HK-2 (cell line): ENCODE data around the gene SUPT4H1.

Source experiments
- DNase-seq: peaks from one replicate; pipeline ENCODE4 v3.0.0-alpha.2; 2018; ENCODE audit not compliant: unreplicated experiment

SUPT4H1 gene

DNA sequence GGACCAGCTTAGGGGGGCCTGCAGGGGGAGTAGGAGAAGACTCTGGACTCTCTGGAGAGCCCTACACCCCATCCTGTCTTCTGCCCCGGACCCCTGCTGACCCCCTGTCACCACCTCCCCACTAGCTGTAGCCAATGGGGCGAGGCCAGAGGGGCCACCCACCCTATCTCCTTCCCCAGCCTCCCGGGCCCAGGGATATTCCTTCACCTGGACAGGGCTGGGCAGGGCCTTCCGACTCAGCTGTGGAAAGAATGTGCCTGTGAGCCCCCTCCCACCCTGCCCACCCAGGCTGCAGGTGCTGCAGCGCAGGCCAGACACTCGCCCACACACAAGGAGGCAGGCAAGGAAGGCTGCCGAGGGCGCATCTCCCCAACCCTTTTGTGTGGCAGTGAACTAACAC, 46.4 kb downstream of the SUPT4H1 start:
- DNase-seq = no peak

- DNase-seq = no peak
Measured at GRCh38 chr17:58304750-58305486, 47.1 kb downstream of the SUPT4H1 start.

DNA sequence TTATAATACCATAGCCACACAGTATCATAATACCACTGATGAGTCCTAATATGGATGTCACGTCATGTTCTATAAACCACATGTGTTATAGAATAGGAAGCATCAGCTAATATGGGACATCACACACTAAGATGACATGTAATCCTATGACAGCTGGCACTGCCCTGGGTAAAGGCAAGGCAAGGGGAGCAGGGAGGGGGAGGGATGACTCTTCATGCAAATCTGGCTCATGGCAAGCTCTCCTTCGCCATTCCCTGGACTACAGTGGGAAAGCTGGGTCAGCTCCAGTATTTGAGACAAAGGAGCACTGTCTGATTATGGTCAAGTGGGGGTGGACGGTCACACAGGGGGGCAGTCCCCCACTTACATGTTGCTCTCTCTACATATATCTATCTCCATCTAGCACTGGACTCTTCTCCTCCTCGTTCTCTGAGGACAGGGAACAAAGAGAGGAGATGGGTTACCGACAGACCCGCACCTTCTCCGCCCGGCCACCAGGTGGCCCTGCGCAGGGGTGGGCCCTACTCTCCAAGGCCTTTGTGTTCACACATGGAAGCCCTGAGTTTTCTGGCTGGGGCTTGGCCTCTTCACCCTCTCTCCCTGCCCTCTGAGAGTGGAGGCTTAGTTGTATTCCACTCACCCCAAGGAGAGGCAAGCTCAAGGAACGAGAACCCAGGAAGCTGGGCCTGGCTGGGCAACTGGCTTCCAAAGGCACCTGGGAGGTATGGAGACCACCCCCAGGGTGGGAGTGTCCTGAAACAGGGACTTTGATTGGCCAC, 47.8 kb downstream of the SUPT4H1 start:
- DNase-seq = peak; percentile 61

DNA sequence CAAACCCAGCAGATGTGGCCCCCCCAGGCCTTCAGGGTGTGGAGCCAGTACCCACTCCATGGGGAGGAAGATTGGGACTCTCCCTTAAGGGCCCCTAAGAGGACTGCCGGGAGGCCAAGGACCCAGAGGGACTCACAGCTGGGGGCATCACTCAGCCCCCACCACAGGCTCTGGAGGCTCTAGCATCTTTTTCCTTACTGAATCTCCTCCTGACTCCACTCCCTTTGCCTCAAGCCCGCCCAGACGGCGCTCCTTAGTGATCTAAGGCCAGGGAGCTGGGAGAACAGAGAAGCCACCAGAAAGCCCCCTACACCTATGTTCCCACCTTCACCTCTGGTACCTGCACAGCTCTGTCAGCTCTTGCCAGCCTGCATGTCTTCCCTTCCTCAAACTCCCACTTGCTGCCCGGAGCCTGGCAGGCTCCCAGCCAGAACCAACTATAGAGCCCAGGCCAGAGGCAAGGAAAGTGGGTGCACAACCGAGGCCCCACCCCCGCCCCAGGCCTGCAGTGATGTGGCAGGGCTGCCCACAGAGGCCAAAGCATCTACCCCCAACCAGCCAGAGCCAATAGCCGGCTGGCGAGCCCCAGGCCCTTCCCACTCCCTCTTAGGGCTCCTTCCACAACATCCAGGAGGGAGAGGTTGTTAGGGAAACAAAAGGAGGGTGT, 48.9 kb downstream of the SUPT4H1 start:
- no peak for DNase-seq

DNA sequence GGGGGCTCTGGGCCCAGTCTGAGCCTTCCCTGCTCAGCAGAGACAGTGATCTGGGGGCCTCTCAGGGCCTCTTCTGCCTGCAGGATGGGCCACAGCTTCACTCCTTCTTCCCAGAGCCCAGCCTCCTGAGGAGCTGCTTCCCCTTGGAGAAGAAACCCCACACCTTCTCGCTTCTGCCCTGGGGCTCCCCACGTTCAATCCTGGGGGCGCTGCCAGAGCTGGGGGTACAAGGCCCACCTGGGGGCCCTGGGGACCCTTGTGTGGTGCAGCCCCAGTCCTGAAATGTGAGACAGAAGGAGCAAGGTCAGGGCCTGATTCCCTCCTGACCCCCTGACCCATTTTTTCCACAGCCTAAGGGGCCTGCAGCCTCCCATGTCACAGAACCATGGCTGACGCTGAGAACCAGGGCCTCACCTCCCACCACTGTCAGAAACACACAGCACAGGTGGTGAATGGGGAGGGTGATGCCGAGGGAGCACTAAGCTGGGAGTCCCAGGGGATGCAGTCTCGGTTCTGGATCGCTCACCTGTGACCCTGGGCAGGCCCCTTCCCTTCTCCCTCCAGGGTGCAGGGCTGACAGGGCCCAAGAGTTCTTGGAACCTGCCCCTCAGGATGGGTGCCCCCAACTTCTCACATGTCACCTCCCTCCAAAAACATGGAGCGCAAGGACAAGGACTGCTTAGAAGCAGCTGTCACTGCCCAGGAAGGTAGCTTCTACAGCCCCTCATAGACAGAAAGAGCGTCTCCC, 49.7 kb downstream of the SUPT4H1 start:
- DNase-seq = no peak

- no peak for DNase-seq
Measured at GRCh38 chr17:58301504-58302150, 50.4 kb downstream of the SUPT4H1 start.

DNA sequence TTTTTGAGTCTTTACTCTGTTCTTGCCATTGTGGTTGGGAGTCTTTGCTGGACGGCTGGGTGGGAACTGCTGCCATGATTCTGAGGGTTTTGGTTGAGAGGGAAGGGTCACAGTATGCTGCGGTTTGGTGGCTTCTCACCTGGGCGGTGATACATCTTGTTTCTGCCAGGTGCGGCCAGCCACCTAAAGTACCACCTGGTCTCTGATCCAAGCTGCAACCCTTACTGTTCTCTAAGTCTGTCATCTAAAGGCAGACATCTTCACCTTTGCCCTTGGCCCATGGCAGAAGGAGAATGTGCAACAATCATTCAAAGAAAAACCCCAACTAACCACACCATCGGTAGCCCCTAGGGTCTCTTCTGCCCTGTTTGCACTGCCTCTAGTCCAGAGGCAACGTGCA, 51.7 kb downstream of the SUPT4H1 start:
- no peak for DNase-seq
